NCI-H128 (cell line): ENCODE measurements around the gene BFAR.
"Not testable (repeated sequence)": the region's sequence is repeated elsewhere in the genome, so short reads cannot be mapped to it uniquely, and the experiment has no call there.

Experiments used
- DNase-seq: peaks from one replicate; lab custom pipeline; 2025; ENCODE audit not compliant: unreplicated experiment; lab: John Stamatoyannopoulos, UW

The BFAR gene, protein sequence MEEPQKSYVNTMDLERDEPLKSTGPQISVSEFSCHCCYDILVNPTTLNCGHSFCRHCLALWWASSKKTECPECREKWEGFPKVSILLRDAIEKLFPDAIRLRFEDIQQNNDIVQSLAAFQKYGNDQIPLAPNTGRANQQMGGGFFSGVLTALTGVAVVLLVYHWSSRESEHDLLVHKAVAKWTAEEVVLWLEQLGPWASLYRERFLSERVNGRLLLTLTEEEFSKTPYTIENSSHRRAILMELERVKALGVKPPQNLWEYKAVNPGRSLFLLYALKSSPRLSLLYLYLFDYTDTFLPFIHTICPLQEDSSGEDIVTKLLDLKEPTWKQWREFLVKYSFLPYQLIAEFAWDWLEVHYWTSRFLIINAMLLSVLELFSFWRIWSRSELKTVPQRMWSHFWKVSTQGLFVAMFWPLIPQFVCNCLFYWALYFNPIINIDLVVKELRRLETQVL

DNA sequence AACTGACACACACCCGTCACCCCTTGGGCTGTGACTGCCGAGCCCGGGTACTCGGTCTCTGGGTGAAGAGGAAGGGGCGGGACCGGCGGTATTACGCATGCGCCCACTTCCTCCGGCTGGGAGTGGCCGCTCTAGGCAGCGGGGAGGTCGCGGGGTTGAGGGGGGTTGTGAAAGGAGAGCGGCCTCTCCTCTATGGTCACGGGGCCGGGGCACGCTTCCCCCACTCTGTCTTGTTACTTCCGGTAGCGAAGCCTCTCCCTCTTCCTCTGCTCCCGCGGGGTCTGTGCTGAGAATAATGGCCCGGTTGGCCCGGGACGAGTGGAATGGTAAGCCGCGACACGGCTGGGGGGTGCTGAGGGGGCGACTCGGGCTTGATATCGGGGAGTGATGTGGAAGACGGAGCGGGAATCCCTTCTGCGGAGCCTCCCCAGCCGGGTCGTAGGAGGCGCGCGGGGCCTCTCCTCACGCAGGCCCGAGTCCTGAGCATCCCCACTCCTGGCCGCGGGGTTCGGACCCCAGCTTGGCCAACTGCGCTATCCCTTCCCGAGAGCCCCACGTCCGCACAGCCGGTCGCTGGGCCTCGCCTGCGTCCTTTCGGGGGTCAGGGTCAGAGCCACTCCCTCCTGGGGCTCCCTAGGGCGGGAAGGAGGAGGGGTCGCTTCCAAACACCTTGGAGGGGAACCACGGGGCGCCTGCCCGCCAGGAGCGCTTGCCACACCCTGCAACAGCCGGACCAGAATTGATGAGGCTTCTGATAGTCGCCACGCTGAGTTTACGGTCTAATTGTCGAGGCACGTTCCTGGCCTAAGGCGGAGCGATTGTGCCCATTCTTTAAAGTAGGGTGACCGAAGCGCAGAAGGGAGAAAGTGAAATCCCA, at the start of gene BFAR:
TSS of gene BFAR (plus strand) at position 259 of the 877 bp plus-strand sequence. CDS start 11,396 bp downstream, outside the sequence.
- peak; percentile 85 for DNase-seq

DNA sequence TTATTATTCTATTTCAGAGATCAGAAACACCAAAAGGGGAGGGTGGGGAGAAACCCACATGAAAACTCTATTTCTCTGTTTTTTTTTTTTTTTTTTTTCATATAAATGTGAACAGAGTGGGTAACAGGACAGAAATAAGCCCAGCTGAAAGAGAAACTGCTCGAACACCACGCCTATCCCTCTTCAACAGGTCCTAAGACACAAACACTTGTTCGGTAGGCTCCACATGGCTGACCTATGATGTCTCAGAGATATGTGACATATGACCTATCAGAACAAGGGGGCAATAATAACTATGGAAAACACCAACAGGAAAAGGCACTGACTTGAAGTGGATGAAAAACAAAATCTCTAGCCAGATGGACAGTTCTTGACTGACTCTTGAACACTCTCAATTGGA, 47.5 kb upstream of the BFAR start:
- no peak for DNase-seq

DNA sequence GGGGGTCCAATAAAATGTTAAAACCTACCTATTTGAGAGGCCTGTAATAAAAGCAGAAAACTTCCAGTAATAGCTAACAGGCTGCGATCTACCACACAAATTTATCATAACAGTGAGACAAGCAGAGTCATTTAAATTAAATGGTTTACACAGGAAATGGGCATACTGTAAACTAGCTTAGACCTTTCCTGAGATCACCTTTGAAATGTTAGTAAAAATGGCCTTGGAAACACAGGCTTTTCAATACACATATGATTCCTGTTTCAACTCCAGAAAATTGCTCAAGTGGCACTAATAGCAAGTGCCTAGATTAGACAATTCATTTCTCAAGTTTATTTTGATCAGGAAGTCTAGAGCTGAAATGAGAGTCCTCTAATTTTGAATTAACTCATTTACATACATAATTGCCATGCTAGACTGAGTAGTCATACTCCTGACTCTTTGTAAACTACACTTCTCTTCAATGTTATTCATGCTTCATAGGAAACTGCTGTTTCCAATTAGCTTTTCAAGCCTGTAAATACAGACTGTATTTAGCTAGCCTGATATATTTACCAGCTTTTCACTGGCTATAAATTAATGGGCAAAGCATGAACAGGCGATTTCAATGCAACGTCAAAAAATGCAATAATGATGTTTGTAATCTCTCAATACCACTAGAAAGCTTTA, 46.0 kb upstream of the BFAR start:
- DNase-seq, result no peak

DNA sequence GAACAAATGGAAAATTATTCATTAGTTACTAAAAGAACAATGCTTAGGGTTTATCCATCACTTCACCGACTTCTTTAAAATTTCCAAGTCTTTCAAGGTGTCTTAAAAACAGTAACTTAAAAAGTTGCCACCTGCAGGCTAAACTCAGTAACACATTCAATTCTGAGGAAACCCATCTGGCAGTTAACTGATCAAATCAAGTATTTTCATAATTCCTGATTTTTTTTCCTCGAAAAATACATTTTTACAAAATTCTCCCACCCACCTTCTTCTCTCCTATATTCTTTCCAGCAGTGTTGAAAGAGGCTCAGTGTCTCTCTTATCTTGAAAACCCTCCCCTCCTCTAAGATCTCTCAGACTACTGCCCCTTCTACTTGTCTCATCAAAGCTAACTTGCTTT, 32.6 kb upstream of the BFAR start:
- no peak for DNase-seq

DNA sequence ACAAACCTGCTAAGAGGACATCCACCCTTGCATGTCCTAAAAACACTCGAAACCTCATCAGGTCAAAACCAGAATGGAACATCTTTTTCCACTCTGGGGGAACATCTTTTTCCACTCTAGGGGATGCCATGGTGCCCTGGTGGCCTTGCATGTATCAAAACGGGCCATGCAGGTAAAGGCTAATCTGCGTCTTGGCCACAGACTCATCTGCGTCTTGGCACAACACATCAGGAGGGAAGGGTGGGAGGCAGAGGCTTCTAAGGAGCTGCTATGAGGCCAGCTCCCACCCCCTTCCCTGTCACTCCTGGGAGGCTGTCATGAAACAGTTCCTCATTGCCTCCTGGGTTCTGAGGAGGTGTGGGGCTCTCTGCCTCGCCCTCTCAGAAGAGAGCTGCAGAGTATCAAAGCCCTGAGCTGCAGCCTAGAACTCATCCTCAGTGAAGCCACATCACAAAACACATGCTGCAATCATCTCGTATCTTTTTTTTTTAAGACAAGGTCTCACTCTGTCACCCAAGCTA, 30.2 kb upstream of the BFAR start:
- DNase-seq, result no peak

DNA sequence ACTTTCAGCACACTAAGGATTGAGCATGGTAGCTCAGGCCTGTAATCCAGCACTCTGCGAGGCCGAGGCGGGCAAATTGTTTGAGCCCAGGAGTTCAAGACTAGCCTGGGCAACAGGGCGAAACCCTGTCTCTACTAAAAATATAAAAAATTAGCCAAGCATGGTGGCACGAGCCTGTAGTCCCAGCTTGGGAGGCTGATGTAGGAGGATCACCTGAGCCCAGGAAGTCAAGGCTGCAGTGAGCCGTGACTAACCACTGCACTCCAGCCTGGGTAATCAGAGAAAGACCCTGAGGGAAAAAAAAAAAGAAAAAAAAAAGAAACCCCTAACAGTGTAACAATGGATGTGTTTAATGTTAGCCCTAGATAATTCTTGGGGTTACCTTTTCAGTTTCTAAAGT, 26.6 kb upstream of the BFAR start:
- no peak for DNase-seq

DNA sequence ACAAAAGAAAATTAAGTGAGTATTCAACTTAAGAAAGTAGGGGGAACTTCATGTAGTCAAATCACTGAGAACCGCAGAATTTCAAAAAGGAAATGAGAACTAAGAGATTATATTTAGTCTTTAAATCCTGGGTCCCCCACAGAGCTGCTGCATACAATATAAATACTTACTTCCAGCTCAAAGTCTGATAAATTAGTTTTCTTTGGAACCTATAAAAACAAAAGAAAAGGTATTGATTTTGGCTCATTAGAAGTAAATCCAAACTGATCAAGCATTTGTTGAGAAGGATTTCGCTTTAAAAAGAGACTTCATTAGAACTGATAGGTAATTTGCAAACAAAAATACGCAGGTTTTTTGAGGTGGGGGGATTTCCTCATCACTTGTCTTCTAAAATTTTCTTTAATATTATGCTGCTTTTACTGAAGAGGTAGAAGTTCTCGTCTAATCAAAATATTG, 24.6 kb upstream of the BFAR start:
- DNase-seq, result no peak

DNA sequence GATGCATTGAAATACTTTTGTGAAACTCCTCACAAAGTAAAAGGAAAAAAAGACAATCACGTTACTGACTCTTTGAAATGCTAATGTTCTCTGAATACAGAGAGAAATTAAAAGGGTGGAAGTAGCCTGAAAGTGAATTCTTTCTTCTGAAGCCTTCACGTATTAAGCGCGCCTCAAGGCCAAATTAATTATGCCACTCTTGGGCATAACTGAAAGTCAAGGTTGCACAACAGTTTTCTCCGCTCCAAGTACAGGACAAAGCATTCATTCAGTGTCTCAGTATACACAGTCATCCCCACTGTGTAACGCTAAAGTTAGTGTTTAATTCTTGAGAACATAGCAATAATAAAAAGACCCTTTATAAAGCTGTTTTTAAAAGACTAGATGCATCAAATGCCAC, 24.1 kb upstream of the BFAR start:
- no peak for DNase-seq

DNA sequence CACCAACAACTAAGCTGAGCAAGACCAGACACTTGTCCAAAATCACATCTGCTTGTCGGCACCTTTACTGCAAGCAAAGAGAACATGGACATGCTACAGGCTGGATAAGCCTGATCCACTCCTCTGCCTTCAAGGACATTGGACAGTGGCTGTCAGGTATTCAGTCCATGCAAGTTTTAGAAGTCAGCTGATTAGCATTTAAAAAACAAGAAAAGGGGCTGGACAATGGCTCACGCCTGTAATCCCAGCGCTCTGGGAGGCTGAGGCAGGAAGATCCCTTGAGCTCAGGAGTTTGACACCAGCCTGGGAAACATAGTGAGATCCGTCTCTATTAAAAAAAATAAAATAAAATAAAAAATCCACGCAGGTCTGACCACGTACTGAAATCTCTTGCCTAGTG, 23.0 kb upstream of the BFAR start:
- DNase-seq, result no peak

DNA sequence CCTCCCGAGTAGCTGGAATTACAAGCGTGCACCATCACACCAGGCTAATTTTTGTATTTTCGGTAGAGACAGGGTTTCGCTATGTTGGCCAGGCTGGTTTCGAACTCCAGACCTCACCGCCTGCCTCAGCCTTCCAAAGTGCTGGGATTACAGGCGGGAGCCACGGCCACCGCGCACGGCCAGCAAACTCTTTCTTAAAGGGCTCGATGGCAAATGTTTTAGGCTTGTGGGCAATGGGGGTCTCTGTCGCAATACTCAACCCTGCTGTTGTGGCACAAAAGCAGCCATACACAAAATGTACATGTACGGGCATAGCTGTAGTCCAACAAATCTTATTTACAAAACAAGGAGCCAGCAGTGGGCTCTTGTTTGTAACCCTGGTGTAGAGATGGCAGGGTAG, 21.1 kb upstream of the BFAR start:
- no peak for DNase-seq

DNA sequence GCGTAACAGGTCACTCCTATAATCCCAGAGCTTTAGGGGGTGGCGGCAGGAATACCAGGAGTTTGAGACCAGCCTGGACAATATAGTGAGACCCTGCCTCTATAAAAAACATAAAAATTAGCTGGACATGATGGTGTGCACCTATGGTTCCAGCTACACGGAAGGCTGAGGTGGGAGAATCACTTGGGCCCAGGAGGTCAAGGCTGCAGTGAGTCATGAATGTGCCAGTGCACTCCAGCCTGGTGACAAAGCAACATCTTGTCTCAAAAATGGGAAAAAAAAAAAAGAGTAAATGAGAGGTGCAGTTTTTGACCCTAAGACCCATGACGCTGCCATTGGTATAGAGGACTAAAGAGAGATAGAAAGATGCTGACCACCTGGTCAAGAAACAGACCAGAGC, 18.8 kb upstream of the BFAR start:
- no peak for DNase-seq

DNA sequence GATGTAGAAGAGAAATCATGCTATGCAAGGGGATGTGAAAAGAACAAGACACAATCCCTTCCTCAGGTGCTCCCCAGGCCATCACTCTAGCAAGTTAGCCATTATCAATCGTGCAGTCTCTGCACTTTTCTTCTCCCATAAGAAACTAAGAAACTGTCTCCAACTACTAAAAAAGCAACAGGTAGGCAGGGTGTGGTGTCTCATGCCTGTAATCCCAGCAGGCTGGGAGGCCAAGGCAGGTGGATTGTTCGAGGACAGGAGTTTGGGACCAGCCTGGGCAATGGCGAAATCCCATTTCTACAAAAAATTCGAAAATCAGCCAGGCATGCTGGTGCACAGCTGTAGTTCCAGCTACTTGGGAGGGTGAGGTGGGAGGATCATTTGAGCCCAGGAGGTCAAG, 16.5 kb upstream of the BFAR start:
- DNase-seq, result no peak

DNA sequence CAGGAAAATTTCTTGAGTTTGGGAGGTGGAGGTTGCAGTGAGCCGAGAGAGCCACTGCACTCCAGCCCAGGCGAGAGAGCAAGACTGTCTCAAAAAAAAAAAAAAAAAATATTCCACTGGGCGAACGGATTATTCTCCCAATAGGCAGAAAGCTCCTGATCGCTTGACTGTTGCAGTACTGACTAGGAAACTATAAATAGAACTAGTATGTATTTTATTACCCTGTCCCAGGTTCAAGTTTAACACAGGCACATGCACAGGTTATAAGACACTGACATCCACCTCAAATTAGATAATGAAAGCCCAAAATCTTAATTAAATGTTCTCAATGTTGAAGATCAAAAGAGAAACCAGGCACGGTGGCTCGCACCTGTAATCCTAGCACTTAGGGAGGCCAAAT, 14.2 kb upstream of the BFAR start:
- DNase-seq, result no peak

DNA sequence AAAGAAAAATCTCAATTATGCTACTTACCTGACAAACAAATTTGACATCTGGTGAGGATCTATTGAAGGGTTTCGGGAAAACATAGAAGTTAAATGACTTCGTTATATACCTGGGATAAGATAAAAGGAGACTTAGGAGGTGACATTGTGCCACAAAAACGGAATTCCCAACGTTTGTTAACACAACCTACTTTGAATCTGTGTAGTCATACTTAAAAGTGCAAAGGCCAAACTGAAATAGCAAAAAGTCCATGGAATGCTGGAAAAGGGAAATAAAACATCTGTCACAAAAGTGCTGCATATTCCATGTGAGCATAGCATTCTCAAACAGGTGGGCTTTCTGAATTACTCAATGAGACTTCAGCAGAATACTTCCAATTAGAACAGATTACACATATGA, 5.7 kb upstream of the BFAR start:
- no peak for DNase-seq

DNA sequence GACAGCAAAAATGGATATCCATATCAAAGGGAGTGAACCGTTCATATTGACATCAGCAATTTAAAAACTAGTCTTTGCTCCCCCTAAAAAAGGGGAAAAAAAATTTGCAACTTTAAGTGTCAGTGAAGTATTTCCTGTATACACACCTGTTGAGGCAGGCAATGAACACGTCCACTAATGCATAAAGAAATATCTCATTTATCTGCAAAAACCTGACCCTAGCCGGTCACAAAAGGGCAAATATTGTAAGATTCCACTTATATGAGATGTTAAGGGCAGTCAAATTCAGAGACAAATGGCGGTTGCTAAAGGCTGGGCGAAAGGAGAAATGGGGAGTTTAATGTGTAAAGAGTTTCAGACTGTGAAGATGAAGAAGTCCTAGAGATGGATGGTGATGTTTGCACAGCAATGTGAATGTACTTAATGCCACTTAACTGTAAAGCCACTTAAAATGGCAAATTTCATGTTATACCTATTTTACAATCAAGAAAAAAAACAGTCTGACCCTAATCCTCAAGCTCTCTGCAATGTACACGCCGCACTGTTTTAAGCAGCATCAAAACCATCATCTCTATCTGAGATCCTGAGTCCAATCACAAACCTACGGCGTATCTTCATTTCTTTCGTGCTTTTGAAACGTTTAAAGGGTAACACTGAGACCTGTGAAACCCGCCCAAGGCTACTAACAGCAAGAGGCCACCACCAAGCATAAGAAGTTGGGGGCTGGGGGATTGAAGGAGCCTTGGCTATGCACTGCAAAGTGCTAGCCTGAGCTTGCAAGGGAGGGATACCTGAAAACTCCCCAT, 3.7 kb upstream of the BFAR start:
- DNase-seq, result no peak

DNA sequence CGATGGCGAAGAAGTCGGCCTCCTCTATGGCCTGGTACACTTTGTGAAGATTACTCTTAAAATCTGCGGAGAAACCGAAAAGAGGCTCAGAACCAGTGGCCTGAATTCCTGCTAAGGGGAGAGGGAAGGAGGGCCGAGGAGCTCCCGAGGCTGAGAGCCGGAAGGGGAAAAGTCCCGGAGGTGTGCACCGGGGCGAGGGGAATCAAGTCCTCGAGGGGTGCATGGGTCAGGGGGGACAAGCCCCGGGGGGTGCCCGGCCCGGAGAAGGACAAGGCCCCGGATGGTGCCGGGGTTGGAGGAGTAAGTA, 3.2 kb upstream of the BFAR start:
- no peak for DNase-seq

DNA sequence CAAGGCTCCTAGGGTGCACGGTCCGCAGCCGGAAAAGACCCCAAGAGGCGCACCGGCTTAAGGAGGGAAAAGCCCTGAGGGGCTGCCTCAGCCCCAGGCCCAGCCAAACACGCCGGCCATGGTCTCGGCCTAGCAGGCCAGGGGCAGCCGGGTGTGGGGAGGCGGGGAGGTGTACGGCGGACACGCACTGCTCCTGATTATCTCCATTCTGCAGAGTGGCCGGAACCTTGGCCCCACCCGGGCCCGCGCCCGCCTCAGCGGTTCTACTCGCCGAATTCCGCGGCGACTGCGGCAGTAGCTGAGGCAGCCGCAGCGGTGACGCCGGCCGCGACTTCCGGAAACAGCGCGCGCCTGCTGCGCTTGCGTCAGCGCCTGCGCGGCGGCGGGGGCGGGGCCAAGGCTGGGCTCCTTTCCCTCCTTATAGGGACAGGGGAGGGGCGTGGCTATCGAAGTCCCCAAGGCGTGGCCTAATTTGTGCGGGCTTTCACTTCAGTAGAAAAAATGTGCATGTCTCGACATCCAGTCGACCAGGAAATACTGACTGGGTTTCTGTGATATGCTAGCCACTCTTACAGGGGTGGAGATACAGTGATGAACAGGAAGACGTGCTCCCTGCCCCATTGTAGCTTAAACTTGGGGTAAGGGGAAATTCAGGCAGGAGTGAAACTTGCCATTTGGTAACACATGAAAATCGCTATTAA, 2.7 kb upstream of the BFAR start, which contains the start of gene PARN:
TSS of gene PARN (minus strand) at position 342 of the 701 bp plus-strand sequence. CDS start at position 207, 135 bp downstream.
- DNase-seq, result peak; percentile 83

DNA sequence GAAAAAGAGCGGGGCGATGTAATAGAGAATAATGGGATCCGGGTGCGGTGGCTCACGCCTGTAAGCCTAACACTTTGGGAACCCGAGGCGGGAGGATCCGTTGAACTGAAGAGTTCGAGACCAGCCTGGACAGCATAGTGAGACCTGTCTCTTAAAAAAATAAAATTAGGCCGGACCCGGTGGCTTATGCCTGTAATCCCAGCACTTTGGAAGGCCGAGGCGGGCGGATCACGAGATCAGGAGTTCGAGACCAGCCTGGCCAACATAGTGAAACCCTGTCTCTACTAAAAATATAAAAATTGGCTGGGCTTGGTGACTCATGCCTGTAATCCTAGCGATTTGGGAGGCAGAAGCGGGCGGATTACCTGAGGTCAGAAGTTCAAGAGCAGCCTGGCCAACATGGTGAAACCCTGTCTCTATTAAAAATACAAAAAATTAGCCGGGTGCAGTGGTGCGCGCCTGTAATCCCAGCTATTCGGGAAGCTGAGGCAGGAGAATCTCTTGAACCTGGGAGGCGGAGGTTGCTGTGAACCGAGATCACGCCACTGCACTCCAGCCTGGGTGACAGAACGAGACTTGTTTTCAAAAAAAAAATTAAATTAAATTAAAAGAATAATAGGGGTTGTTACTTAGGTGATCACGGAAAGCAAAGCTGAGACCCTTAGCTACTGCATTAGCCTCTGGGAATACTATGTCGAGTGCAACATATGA, 2.0 kb upstream of the BFAR start:
- DNase-seq, result not testable (repeated sequence)

DNA sequence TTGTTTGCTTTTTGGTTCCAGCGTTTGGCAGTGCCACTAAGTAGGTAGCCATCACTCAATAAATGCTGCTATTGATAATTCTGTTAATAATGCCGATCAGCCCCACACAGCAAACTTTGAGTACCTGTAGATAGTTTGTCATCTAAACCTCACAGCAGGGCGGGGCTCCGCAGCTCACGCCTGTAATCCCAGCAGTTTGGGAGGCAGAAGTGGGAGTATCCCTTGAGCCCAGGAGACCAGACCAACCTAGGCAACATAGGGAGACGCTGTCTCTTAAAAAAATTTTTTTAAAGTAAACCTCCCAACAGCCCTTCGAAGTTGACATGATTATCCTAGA, 1.6 kb downstream of the BFAR start:
- no peak for DNase-seq
